ENCODE measurements around the gene PEX3. TPM values are rescaled to one million over a fixed set of nuclear protein-coding genes. Genes with fewer than 3 reads are reported as not detected.

PEX3 gene
- 10 to 100 TPM; 27.9 to 30.9 TPM for total RNA-seq

GRCh38 chr6:143450453-143451371 is at the start of gene PEX3, which contains the start of gene ADAT2:
PEX3 (plus strand) TSS chr6:143450805; CDS start chr6:143451043, 238 bp downstream.
ADAT2 (minus strand) TSS chr6:143450695; CDS start chr6:143450658, 37 bp downstream.
- POLR2A ChIA-PET: interaction anchor here (1.0 to 1.2 kb wide), 6 partner anchors 9 to 548 kb away, joined by 3 to 8 read pairs (median 4); partner anchors contain the start of gene FUCA2

DNA sequence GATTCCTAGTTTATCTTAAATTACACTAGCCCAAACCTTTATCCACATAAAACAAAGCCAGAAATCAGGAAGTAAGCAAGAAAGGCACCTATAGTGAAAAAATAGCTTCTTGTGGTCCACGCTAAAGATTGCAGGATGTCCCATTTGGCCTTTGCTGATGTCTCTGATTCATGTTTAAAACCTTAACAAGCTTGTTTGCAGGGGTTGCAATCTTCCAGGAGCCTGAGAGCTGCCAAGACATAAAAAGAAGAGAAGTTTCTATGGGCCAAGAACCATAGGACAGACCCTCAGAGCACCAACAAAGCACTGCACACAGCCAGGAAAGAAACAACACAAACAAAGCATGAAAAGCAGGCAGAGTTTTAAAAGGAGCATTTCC is 49.5 kb upstream of the PEX3 start:
- ChIA-PET CTCF (no interaction called here), POLR2A (no interaction called here)

More at GRCh38 chr6:143450453-143451371, at the start of gene PEX3, which contains the start of gene ADAT2:
- CTCF ChIA-PET: interaction anchor here (1.0 kb wide), 1 partner anchor 61 kb away, joined by 5 read pairs; the partner anchor contains the start of gene FUCA2

DNA sequence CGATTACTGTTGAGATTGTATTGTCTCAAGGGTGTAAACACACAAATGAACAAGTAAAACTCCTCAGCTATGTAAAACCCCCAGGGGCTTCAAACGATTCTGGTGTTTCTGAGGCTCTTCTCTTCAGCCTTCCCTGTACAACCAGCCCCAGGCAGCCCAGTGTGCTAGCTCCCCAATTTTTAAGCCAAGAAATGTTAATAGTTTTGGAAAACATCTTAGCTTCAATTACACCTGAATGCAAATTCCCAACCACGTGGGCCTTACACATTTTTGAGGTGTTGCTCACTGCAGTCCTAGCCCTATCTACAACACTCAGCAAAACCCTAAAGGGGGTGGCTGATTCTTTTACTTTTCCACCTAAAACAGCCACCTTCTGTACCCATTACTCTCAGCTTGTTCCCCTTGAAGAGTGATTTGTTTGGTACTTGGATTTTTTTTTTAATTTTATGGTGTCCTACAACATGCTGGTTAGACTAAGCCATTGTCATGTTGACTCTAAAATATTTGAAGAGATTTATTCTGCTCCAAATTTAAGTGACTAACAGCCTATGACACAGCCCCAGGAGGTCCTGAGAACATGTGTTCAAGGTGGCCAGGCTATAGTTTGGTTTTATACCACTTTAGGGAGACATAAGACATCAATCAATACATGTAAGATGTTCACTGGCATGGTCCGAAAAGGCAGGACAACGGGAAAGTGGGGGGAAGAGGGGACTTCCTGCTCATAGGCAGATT is 48.8 kb upstream of the PEX3 start:
- POLR2A ChIA-PET: no interaction called here
- CTCF ChIA-PET: no interaction called here

DNA sequence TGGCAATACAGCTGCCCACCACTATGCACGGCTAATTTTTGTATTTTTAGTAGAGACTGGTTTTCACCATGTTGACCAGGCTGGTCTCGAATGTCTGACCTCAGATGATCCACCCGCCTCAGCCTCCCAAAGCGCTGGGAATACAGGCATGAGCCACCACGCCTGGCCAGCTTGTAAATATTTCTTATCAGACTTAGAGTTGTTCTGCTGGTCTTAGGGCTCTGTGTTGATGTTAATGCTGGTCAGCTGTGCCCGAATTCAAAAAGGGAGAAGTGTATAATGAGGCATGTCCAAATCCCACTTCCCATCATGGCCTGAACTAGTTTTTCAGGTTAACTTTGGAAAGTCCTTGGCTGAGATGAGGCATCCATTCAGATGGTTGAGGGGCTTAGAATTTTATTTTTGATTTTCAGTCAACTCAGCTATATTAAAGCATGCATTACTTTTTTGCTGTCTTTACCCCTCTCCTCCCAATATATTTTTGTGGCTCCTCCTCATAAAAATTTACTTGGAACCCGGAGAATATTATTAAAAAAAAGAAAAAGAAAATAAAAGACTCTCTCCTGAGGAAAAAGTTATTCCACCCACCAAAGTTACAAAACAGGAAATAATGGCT is 47.8 kb upstream of the PEX3 start:
- POLR2A ChIA-PET: no interaction called here

GRCh38 chr6:143405373-143406154 is 45.0 kb upstream of the PEX3 start:
- ChIA-PET CTCF (no interaction called here), POLR2A (no interaction called here)

More for the DNA sequence above, 47.8 kb upstream of the PEX3 start:
- CTCF ChIA-PET: no interaction called here

DNA sequence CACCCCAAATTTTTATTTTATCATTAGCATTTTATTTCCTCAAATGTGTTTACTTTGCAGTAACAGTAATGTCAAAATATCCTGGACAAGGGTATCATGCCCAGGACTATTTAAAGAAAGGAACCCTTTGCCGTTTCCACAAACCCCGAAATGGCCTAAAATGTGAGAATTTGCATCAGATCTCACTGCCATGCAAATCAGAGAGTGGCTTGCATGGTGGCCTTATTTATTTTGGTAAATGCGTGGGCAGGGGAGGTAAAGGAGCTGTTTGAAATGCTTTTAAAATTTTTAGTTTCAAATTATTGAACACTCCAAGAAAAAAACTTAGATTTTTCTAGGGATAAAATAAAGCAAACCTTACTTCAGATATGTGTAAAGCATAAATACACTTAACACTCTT is 43.9 kb upstream of the PEX3 start:
- ChIA-PET POLR2A (no interaction called here), CTCF (no interaction called here)

GRCh38 chr6:143408151-143408786 is 42.3 kb upstream of the PEX3 start:
- ChIA-PET POLR2A (no interaction called here), CTCF (no interaction called here)

GRCh38 chr6:143408787-143409162 is 41.8 kb upstream of the PEX3 start:
- CTCF ChIA-PET: no interaction called here

DNA sequence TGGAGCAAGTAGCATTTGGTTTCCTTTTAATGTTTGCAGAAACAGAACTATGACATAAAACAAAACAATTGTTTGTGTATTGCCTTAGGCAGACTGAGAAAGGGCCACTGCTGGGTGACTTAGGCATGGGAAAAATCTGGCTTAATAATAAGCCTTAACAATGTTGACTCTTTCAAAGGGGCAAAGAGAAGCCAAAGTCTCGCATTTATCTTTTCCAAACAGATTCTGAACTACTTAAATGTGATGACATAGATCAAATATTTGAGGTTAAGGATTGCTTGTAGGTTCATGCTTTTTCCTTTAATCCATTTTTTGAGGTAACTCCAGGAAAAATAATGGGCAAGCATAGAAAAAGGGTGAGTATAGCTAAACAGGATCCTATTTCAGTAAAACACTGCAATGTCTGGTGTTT is 39.7 kb upstream of the PEX3 start:
- ChIA-PET CTCF (no interaction called here), POLR2A (no interaction called here)

More at GRCh38 chr6:143408787-143409162, 41.8 kb upstream of the PEX3 start:
- POLR2A ChIA-PET: no interaction called here

DNA sequence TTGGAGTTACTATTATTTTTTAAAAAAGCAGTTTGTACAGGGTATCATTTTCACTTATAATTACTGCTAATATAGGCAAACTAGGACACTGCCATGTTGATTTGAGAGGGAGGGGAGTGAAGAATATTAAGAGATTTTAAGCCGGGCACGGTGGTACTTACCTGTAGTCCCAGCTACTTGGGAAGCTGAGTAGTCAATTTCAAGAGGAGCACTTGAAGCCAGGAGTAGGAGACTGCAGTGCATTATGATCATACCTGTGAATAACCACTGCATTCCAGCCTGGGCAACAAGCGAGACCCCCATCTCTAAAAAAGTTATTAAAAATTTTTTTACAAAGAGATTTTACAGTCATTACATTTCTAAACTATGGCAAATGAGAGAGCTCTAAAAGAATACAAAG is 35.8 kb upstream of the PEX3 start:
- ChIA-PET CTCF (no interaction called here), POLR2A (interaction anchor here (0.7 kb wide), 1 partner anchor 11 kb away, joined by 4 read pairs; no protein-coding TSS in a partner anchor)

GRCh38 chr6:143419526-143419925 is 31.1 kb upstream of the PEX3 start:
- CTCF ChIA-PET: no interaction called here
- POLR2A ChIA-PET: no interaction called here

- ChIA-PET POLR2A (no interaction called here), CTCF (no interaction called here)
Measured at GRCh38 chr6:143426026-143426425, 24.6 kb upstream of the PEX3 start.

DNA sequence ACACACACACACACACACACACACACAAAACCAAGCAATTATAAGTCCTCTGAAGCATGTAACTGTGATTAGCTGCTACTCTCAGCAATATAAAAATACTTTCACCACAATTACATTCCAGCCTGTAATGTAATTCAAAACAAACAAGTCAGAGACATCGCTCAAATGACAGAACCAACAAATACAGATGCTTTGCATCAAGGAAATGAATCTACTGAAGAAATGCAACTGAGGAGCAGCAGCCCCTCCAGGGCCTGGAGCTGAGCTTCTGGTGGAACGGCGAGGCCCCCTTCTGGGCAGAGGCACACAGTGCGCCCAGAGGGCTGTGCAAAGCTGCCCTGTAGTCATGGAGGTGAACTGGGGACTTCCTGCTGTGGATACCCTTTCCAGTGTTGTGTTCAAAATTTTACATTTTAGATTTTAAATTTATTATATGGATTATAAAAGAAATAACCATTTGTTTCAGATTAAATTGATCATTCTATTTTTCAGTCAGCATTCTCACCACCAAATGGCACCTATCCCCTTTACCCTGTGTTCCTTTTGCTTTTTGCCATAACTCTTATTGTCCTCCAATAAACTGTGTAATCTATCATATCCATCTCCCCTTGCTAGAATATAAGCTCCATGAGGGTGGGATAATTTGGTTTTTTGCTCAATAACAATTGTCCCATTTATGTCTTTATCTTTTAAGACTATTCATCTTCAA is 23.3 kb upstream of the PEX3 start:
- ChIA-PET CTCF (interaction anchor here (0.7 to 1.5 kb wide), 6 partner anchors 10 to 801 kb away, joined by 3 to 5 read pairs (median 3); no protein-coding TSS in a partner anchor), POLR2A (no interaction called here)

GRCh38 chr6:143429970-143430369 is 20.6 kb upstream of the PEX3 start:
- CTCF ChIA-PET: no interaction called here

DNA sequence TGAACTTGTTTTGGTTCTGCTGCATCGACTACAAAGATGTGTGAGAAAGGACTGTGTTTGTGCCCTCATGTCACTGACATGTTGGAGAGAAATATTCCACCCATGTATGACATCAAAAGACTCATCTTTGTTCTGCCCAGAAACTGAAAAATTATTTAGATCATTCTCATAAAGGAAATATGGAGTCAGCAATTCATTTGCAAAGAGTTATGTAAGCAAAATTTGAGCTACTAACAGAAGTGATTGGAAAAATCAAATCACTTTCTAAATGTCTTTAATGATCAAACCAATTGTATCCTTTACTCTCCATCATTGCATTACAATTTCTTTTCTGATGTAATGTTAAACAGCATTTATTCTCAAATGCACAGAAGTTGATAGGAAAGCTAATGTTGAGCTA is 19.4 kb upstream of the PEX3 start:
- POLR2A ChIA-PET: no interaction called here
- CTCF ChIA-PET: interaction anchor here (0.6 kb wide), 1 partner anchor 75 kb away, joined by 3 read pairs; no protein-coding TSS in a partner anchor

More at GRCh38 chr6:143429970-143430369, 20.6 kb upstream of the PEX3 start:
- POLR2A ChIA-PET: no interaction called here

DNA sequence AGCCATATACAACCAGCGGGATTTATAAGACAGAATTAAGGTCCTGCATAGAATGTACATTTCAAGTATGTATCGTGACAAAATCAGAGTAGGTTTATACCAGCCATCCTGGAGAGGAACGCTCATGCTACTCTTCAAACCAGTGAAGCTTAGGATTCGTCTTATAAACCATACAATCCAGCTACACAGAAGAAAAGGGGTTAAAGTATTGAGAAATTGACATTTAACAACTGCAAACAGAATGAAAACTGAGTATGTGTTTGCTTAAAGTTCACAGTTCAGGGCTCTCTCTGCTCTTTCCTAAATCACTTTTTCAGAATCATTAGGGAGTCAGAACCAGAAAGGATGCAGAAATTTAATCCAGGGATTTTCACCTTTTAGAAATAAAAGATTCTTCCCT is 18.0 kb upstream of the PEX3 start:
- CTCF ChIA-PET: no interaction called here
- POLR2A ChIA-PET: no interaction called here

GRCh38 chr6:143441010-143441409 is 9.6 kb upstream of the PEX3 start:
- CTCF ChIA-PET: interaction anchor here (1.5 kb wide), 1 partner anchor 13 kb away, joined by 3 read pairs; no protein-coding TSS in a partner anchor
- POLR2A ChIA-PET: no interaction called here
